ENCODE measurements around the gene TCP11L1. TPM values are rescaled to one million over a fixed set of nuclear protein-coding genes. Genes with fewer than 3 reads are reported as not detected.

TCP11L1 gene
- total and polyA plus RNA-seq, 12 donors, result 2.8 to 9.2 (median 6.2) TPM

GRCh38 chr11:33006010-33006409 lies 33.4 kb upstream of the TCP11L1 start:
- intact Hi-C loops (cut with DNase I), result no loop called here
- H3K4me1 ChIP-seq, result peaks cover 0 to 2% (median 0%) of the 10 kb centered on the region in 9 donors
- ATAC-seq (no peak), DNase-seq (no peak)
- H3K36me3 ChIP-seq, result no peaks in the 10 kb centered on the region
- no peaks in the 10 kb centered on the region for H3K9me3 ChIP-seq
- H3K4me3 ChIP-seq, result no peak overlapping the region
- H3K27me3 ChIP-seq, result peaks cover 0 to 8% (median 5%) of the 10 kb centered on the region in 7 donors
- TF ChIP-seq CTCF (IDR thresholded peaks at IDR 0.05), result no peak
- no peak overlapping the region for H3K27ac ChIP-seq

- no peak for DNase-seq
- no peaks in the 10 kb centered on the region for H3K9me3 ChIP-seq
- no peak overlapping the region for H3K27ac ChIP-seq
- H3K27me3 ChIP-seq, result peaks cover 0 to 44% (median 28%) of the 10 kb centered on the region in 7 donors
- peaks cover 0 to 30% (median 6%) of the 10 kb centered on the region in 9 donors for H3K4me1 ChIP-seq
- H3K36me3 ChIP-seq, result no peaks in the 10 kb centered on the region
- intact Hi-C loops (cut with DNase I), result no loop called here
- no peak overlapping the region for H3K4me3 ChIP-seq
- ATAC-seq, result no peak
- TF ChIP-seq CTCF (IDR thresholded peaks at IDR 0.05), result no peak
- 38 to 52% methylated on average over 1 of the region's 1 CpG for WGBS, 2 donors
Observed at GRCh38 chr11:33013755-33014154, 25.6 kb upstream of the TCP11L1 start.

DNA sequence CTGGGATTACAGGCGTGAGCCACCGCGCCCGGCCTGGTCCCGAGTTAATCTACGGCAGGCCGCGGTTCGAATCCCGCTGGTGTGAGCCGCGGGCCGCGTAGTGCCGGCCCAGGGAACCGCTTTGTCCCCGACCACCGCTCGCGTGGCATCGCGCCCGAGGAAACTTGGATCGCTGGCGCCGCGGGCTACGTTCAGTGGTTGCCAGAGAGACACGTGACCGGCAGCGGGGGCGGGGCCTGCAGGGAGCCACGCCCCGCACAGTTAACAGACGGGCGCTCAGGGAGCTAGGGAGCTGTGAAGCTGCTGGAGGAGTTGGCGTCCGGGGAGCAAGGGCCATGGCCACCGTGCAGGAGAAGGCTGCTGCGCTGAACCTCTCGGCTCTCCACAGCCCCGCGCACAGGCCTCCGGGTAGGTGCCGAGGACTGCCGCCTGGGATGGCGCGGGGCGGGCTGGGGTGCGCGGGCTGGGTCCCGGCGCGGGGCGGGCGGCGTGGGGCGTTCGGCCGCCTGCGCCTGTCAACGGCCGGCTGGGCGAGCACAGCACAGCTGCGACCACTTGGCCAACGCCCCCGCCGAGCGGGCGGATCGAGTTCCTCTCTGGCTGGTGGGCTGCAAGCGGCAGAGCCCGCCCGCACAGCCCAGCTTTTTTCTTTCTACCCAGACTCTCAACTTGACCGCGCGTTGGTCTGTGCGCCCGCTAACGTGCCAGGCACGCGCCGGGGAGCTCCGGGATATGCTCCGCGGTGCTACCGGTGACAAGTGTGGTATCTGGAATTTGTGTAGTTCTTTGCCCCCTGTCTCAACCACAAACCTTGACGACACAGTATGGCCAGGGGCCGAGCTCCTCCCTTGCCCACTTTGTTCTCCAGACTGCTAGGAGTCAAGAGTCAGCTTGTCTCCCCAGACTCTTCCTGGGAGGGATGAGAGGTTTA lies 23.5 kb upstream of the TCP11L1 start, which contains the start of gene DEPDC7:
TSS of gene DEPDC7 (plus strand) at position 258 of the 931 bp plus-strand sequence. CDS start at position 336, 78 bp downstream.
- TF ChIP-seq CTCF (IDR thresholded peaks at IDR 0.05), result no peak
- peak within 1 kb of the TSS; percentile 14 to 63 (median 56) for H3K4me3 ChIP-seq
- intact Hi-C loops (cut with DNase I), result no loop called here
- WGBS, 2 donors, result 3 to 4% methylated on average over 76 to 89 of the region's 89 CpGs
- DNase-seq, result peak; percentile 74 to 85
- H3K4me1 ChIP-seq, result peaks cover 0 to 29% (median 6%) of the 10 kb centered on the region in 9 donors
- ATAC-seq, result peak; percentile 94 to 98 (median 96)
- H3K27ac ChIP-seq, result peak within 1 kb of the TSS in 2 of 10 donors; percentile 12 to 34
- peaks cover 0 to 54% (median 35%) of the 10 kb centered on the region in 7 donors for H3K27me3 ChIP-seq
- H3K36me3 ChIP-seq, result no peaks in the 10 kb centered on the region
- no peaks in the 10 kb centered on the region for H3K9me3 ChIP-seq

GRCh38 chr11:33016654-33017053 lies 22.7 kb upstream of the TCP11L1 start:
- Histone ChIP-seq H3K27ac (no peak overlapping the region), H3K27me3 (peaks cover 0 to 54% (median 35%) of the 10 kb centered on the region in 7 donors)
- WGBS, 2 donors, result 67 to 70% methylated on average over 4 of the region's 4 CpGs

More at GRCh38 chr11:33016654-33017053, 22.7 kb upstream of the TCP11L1 start:
- Histone ChIP-seq H3K36me3 (no peaks in the 10 kb centered on the region), H3K9me3 (no peaks in the 10 kb centered on the region), H3K4me1 (peaks cover 0 to 22% (median 6%) of the 10 kb centered on the region in 9 donors), H3K4me3 (peak overlapping the region in 8 of 10 donors; percentile 43 to 63 (median 58))
- ATAC-seq (no peak), DNase-seq (no peak)
- TF ChIP-seq CTCF (IDR thresholded peaks at IDR 0.05), result no peak
- intact Hi-C loops (cut with DNase I), result no loop called here
